ENCODE data around the gene IL22RA1. TPM values are rescaled to one million over a fixed set of nuclear protein-coding genes. Genes with fewer than 3 reads are reported as not detected.

The IL22RA1 gene
- total and polyA plus RNA-seq, 8 donors, result 62.5 to 164 (median 95.3) TPM

DNA sequence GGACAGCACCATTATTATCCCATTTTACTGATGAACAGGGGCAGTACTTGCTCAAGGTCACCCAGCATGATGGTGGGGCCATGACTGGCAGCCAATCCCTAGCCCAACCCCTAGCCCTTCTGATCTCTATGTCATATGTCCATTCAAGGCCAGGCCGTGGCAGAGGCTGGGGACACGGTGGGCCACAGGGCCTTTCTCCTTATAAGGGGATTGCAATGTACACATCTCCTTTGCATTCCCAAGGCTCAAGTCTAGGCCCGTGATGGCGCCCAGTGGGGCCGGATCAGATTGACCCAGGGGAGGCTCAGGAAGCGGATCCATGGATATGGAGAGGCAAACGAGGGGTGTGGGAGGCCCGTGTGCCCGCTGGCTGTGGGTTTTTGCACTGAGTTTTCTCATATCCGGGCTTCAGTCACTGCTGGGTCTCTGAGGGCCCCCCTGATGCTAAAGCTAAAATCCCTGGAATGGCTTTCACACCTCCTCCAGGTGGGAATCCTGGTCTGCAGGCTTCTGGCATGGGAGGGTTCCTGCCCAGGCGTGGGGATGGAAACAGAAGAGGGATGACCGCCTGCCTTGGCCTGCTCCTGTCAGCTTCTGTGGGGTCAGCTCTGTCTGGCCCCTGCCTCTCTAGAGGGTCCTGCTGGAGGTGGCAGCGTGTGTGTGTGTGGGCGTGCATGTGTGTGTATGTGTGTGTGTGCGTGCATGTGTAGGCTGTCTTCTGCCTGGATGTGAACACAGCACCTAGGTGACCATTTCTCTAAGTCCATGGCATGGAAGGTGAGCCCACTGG, 33.1 kb downstream of the IL22RA1 start:
- Histone ChIP-seq H3K9me3 (no peaks in the 10 kb centered on the region), H3K27me3 (no peaks in the 10 kb centered on the region), H3K4me1 (no peaks in the 10 kb centered on the region), H3K36me3 (no peaks in the 10 kb centered on the region), H3K27ac (no peak overlapping the region), H3K4me3 (no peak overlapping the region)
- DNase-seq (peak in 3 of 6 donors; percentile 20 to 61 (median 52)), FAIRE-seq (no peak), ATAC-seq (no peak)
- intact Hi-C loops (cut with DNase I), result loop anchor here in 2 of 3 donors (5.0 kb wide), 1 partner anchor 38 kb away; no protein-coding TSS in a partner anchor
- 89 to 94% methylated on average over 15 of the region's 15 CpGs for WGBS, 2 donors
- TF ChIP-seq, protein P1, sequence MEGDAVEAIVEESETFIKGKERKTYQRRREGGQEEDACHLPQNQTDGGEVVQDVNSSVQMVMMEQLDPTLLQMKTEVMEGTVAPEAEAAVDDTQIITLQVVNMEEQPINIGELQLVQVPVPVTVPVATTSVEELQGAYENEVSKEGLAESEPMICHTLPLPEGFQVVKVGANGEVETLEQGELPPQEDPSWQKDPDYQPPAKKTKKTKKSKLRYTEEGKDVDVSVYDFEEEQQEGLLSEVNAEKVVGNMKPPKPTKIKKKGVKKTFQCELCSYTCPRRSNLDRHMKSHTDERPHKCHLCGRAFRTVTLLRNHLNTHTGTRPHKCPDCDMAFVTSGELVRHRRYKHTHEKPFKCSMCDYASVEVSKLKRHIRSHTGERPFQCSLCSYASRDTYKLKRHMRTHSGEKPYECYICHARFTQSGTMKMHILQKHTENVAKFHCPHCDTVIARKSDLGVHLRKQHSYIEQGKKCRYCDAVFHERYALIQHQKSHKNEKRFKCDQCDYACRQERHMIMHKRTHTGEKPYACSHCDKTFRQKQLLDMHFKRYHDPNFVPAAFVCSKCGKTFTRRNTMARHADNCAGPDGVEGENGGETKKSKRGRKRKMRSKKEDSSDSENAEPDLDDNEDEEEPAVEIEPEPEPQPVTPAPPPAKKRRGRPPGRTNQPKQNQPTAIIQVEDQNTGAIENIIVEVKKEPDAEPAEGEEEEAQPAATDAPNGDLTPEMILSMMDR (IDR thresholded peaks at IDR 0.05), result no peak

DNA sequence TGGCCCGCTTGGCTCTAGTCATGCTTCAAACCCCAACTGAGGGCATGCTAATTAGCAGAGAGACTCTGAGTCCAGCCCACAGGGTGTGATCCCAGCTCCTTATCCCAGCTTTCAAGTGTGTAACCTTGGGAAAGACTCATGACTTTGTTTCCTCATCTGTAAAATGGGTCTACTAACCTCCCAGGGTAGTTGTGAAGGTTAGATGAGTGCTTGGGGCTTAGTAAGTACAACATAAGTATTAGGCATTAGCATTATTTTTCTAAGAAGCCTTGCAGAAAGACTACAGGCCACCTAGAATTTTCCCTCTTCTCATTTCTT, 33.8 kb downstream of the IL22RA1 start:
- WGBS, 2 donors, result 89 to 90% methylated on average over 1 of the region's 1 CpG
- TF ChIP-seq, protein P1 (IDR thresholded peaks at IDR 0.05), result no peak
- H3K9me3 ChIP-seq, result no peaks in the 10 kb centered on the region
- H3K27ac ChIP-seq, result no peak overlapping the region
- no peak overlapping the region for H3K4me3 ChIP-seq
- peak in 1 of 6 donors; percentile 7 for DNase-seq
- no peak for ATAC-seq
- intact Hi-C loops (cut with DNase I), result no loop called here
- no peaks in the 10 kb centered on the region for H3K4me1 ChIP-seq
- no peaks in the 10 kb centered on the region for H3K36me3 ChIP-seq
- H3K27me3 ChIP-seq, result no peaks in the 10 kb centered on the region
- FAIRE-seq, result no peak

DNA sequence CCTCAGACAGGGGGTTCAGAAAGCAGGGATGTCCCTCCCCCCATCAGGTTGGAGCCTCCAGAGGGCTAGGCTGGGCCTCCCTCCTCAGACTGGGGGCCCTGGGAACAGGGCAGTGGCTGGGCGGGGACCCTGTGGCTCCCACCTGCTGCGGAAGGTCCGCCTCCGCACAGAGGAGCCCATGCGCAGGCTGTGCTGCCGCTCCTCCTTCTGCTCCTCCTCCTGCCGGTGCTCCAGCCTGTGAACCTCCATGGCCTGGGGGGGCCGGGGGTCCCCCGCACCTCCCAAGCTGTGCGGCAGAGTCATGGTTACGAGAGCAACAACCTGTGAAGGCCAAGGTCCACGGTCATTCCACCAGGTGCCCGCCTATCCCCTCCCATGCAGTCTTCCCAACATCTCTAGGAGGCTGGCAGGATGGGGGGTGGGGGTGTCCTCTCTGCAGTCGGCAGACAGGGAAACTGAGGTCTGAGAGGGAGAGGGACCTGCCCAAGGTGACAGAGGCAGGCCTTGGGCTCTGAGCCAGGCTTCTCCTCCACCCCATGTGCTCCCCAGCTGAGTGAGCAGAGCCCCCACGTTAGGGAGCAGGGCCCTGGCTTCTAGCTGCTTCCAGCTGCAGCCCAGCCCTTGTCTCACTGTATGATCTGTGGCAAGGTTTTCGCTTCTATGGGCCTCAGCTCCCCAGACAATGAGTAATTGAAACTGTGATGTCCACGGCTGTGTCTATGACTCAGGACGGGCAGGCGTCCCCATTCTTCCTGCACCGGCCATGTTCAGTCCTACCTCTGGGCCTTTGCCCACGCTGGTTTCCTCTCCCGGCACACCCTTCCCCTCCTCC, 34.4 kb downstream of the IL22RA1 start:
- ATAC-seq, result peak in 1 of 4 donors; percentile 9
- no peak overlapping the region for H3K27ac ChIP-seq
- no peaks in the 10 kb centered on the region for H3K36me3 ChIP-seq
- peaks cover under 1 to 5% (median 3%) of the 10 kb centered on the region in 3 donors for H3K4me1 ChIP-seq
- no peaks in the 10 kb centered on the region for H3K9me3 ChIP-seq
- H3K4me3 ChIP-seq, result no peak overlapping the region
- intact Hi-C loops (cut with DNase I), result no loop called here
- 83 to 84% methylated on average over 22 of the region's 22 CpGs for WGBS, 2 donors
- TF ChIP-seq, protein P1 (IDR thresholded peaks at IDR 0.05), result no peak
- no peak for FAIRE-seq
- DNase-seq, result peak in 3 of 6 donors; percentile 30 to 56 (median 54)
- H3K27me3 ChIP-seq, result no peaks in the 10 kb centered on the region

DNA sequence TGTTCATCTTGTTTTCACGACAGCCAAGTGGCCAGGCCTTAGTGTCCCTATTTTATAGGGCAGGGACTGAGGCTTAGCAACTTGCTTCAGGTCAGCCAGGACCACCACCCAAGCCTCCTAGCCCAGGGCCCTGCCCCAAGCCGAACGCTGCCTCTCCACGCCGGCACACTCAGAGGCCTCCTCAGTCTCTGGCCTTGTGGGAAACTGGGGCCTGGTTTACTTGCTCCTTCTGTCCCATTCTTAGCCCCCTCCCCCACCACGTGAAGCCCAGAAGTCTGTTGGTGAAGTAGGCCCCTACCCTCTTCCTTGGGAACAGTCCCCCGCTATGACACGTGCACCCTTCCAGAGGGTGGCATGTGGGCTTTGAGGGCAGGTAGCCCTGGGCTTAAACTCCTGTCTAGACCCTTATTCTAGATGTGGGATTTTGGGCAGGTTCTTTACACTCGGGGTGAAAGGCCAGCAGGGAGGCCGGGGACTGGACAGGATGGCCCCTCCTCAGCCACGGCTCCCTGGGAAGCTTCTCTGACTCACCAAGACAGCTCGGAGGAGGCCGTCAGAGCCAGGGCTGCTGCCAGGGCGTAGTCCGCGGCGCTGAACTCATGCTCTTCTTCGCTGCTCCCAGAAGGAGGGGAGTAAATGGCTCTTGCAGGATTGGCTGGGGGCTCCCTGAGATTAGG, 35.3 kb downstream of the IL22RA1 start:
- Histone ChIP-seq H3K27me3 (no peaks in the 10 kb centered on the region), H3K27ac (no peak overlapping the region), H3K9me3 (no peaks in the 10 kb centered on the region), H3K4me3 (no peak overlapping the region), H3K36me3 (no peaks in the 10 kb centered on the region), H3K4me1 (peaks cover 10 to 15% (median 10%) of the 10 kb centered on the region in 3 donors)
- TF ChIP-seq, protein P1 (IDR thresholded peaks at IDR 0.05), result no peak
- intact Hi-C loops (cut with DNase I), result no loop called here
- no peak for FAIRE-seq
- peak in 3 of 6 donors; percentile 29 to 64 (median 48) for DNase-seq
- no peak for ATAC-seq
- 94 to 95% methylated on average over 18 of the region's 18 CpGs for WGBS, 2 donors
